GM23338 (cell line): ENCODE results near the gene NOXA1. TPM values are rescaled to one million over a fixed set of nuclear protein-coding genes. Genes with fewer than 3 reads are reported as not detected.

ENCODE experiments used
- ATAC-seq: fragments of 200-7000 bp; cut with Tn5 transposase; 3 replicates; pipeline ENCODE4 v1.9.1; 2020
- DNase-seq: peaks from one replicate; pipeline ENCODE4 v3.0.0-alpha.2; 2015; ENCODE audit warnings: low spot score
- H2AFZ ChIP-seq: fragments of 200-600 bp; sonication (generic); 2 replicates; pipeline ENCODE4 v1.8.0; 2016; ENCODE audit warnings: antibody characterized with exemption, mild to moderate bottlenecking, moderate library complexity
- H3F3A ChIP-seq: fragments of 200-600 bp; sonication (generic); replicated peaks from 2 replicates; pipeline ENCODE4 v1.8.0; 2017; ENCODE audit warnings: antibody characterized with exemption, mixed run types, low read depth
- H3K27ac ChIP-seq: fragments of 200-600 bp; sonication (generic); 2 replicates; pipeline ENCODE4 v1.6.1; 2016; ENCODE audit warnings: low read depth
- H3K27me3 ChIP-seq: fragments of 200-600 bp; sonication (generic); 2 replicates; pipeline ENCODE4 v1.8.0; 2016; ENCODE audit warnings: mild to moderate bottlenecking, mixed run types, moderate library complexity; ENCODE audit not compliant: insufficient read depth
- H3K36me3 ChIP-seq: fragments of 200-600 bp; sonication (generic); 2 replicates; pipeline ENCODE4 v1.8.0; 2016; ENCODE audit warnings: mild to moderate bottlenecking; ENCODE audit not compliant: insufficient read depth
- H3K4me1 ChIP-seq: fragments of 200-600 bp; sonication (generic); 2 replicates; pipeline ENCODE4 v1.8.0; 2016; ENCODE audit warnings: mild to moderate bottlenecking, moderate library complexity; ENCODE audit not compliant: insufficient read depth
- H3K4me2 ChIP-seq: fragments of 200-600 bp; sonication (generic); 2 replicates; pipeline ENCODE4 v1.7.1; 2017; ENCODE audit warnings: mixed run types
- H3K4me3 ChIP-seq: fragments of 200-600 bp; sonication (generic); 2 replicates; pipeline ENCODE4 v1.6.1; 2016; ENCODE audit warnings: mixed run types
- H3K79me2 ChIP-seq: fragments of 200-600 bp; sonication (generic); replicated peaks from 2 replicates; pipeline ENCODE4 v1.8.0; 2017; ENCODE audit warnings: mild to moderate bottlenecking; ENCODE audit not compliant: insufficient read depth
- H3K9me2 ChIP-seq: fragments of 200-600 bp; sonication (generic); 2 replicates; pipeline ENCODE4 v1.8.0; 2017; ENCODE audit not compliant: insufficient read depth
- H4K20me1 ChIP-seq: fragments of 200-600 bp; sonication (generic); replicated peaks from 2 replicates; pipeline ENCODE4 v1.8.0; 2017; ENCODE audit warnings: mild to moderate bottlenecking; ENCODE audit not compliant: insufficient read depth
- H3K27ac Mint-ChIP-seq: 2 replicates; pipeline ENCODE4 v1.8.0; 2020; ENCODE audit warnings: inconsistent platforms, mild to moderate bottlenecking, moderate library complexity, mixed read lengths
- H3K27me3 Mint-ChIP-seq: 3 replicates; pipeline ENCODE4 v1.8.0; 2022; ENCODE audit warnings: low read depth, mild to moderate bottlenecking, moderate library complexity, mixed read lengths, inconsistent platforms; ENCODE audit not compliant: insufficient read depth, poor library complexity
- H3K36me3 Mint-ChIP-seq: 3 replicates; pipeline ENCODE4 v1.8.0; 2021; ENCODE audit warnings: low read depth, mild to moderate bottlenecking, inconsistent platforms, moderate library complexity, mixed read lengths
- H3K4me1 Mint-ChIP-seq: 3 replicates; pipeline ENCODE4 v1.8.0; 2020; ENCODE audit warnings: mild to moderate bottlenecking, inconsistent platforms, mixed read lengths
- H3K4me3 Mint-ChIP-seq: 3 replicates; pipeline ENCODE4 v1.8.0; 2021; ENCODE audit warnings: moderate library complexity, mild to moderate bottlenecking, inconsistent platforms, mixed read lengths
- H3K9me3 Mint-ChIP-seq: 3 replicates; pipeline ENCODE4 v1.8.0; 2020; ENCODE audit warnings: moderate library complexity, mild to moderate bottlenecking, inconsistent platforms, mixed read lengths
- JUNB ChIP-seq: IDR thresholded peaks from one replicate; pipeline ENCODE4 v1.6.1; 2016; ENCODE audit warnings: antibody characterized with exemption; ENCODE audit not compliant: unreplicated experiment
- NANOG ChIP-seq: IDR thresholded peaks from 2 replicates; pipeline ENCODE4 v1.6.1; 2016; ENCODE audit warnings: antibody characterized with exemption, borderline replicate concordance
- POLR2AphosphoS5 ChIP-seq: IDR thresholded peaks from 2 replicates; pipeline ENCODE4 v1.6.1; 2016; ENCODE audit warnings: antibody characterized with exemption, low read depth
- STAT1 ChIP-seq: IDR thresholded peaks from one replicate; pipeline ENCODE4 v1.6.1; 2016; ENCODE audit warnings: antibody characterized with exemption; ENCODE audit not compliant: unreplicated experiment
- ZNF331 ChIP-seq: fragments of 250-450 bp; sonication (Bioruptor Pico); IDR thresholded peaks from 2 replicates; pipeline ENCODE4 v1.5.0; 2020; ENCODE audit warnings: low read depth, mild to moderate bottlenecking, moderate library complexity
- ZNF462 ChIP-seq: fragments of 250-450 bp; sonication (Bioruptor Pico); IDR thresholded peaks from 2 replicates; pipeline ENCODE4 v1.5.0; 2020; ENCODE audit warnings: mild to moderate bottlenecking, moderate library complexity
- polyA plus RNA-seq: library from polyadenylated mRNA; unstranded; fragments of >200 nt; fragmentation: Nextera tagmentation; extraction: Ambion mirVana; gene quantifications from 2 replicates; pipeline ENCODE4 v1.2.1, GENCODE V29; 2016
- total RNA-seq: library from RNA; depleted of rRNA; stranded (reverse); fragments of >200 nt; shearing (Covaris generic); gene quantifications from 2 replicates; pipeline ENCODE4 v1.2.3, GENCODE V29; 2014

NOXA1 gene
- total and polyA plus RNA-seq, 2 experiments from 2014 or later, result 0.59 to 0.68 TPM

- no peak for TF ChIP-seq ZNF462 (CRISPR knock-in tag)
- TF ChIP-seq JUNB, result no peak
- TF ChIP-seq NANOG, result no peak
Measured at GRCh38 chr9:137452006-137452760, 29.0 kb downstream of the NOXA1 start (continued).

- Histone ChIP-seq H3K4me2 (peak overlapping the region; percentile 90), H3K36me3 (peaks cover 6% of the 10 kb centered on the region; the same call in 1 of the 2 replicates), H4K20me1 (no peaks in the 10 kb centered on the region; the same call in 1 of the 2 replicates), H3K4me3 (peak overlapping the region; percentile 65), H3K27me3 (no peaks in the 10 kb centered on the region), H3F3A (0 out of 2 replicates have a peak, but pooled peaks cover 3% of the 10 kb centered on the region), H3K4me1 (peaks cover 6% of the 10 kb centered on the region; the same call in 1 of the 2 replicates), H3K79me2 (no peaks in the 10 kb centered on the region), H3K9me2 (no peaks in the 10 kb centered on the region), H2AFZ (no peak overlapping the region), H3K27ac (no peak overlapping the region)
- Mint-ChIP-seq H3K9me3 (no peaks in the 10 kb centered on the region), H3K27me3 (peaks cover 6% of the 10 kb centered on the region), H3K4me1 (peaks cover 6% of the 10 kb centered on the region; the same call in 1 of the 3 replicates), H3K4me3 (peak overlapping the region; percentile 76), H3K36me3 (peaks cover 6% of the 10 kb centered on the region; the same call in 2 of the 3 replicates), H3K27ac (no peak overlapping the region)
- DNase-seq, result no peak
- ATAC-seq, result peak; percentile 16
- TF ChIP-seq NANOG (no peak), STAT1 (no peak), POLR2AphosphoS5 (no peak), ZNF462 (CRISPR knock-in tag) (no peak), ZNF331 (CRISPR knock-in tag) (no peak)
Measured at GRCh38 chr9:137452761-137453642, 29.8 kb downstream of the NOXA1 start.
